GM12878 (cell line): ENCODE data around the gene PI4KA. TPM values are rescaled to one million over a fixed set of nuclear protein-coding genes. Genes with fewer than 3 reads are reported as not detected.

Experiments
- ATAC-seq: fragments of 200-7000 bp; cut with Tn5 transposase; 3 replicates; pipeline ENCODE4 v1.9.1; 2020; ENCODE audit warnings: mild to moderate bottlenecking, moderate library complexity
- BruUV-seq: library from RNA; stranded (reverse); fragments of 400-500 nt; replicated peaks from 2 replicates; lab custom pipeline; 2021; lab: Mats Ljungman, UMichigan
- CTCF ChIA-PET: fragments of 300-600 bp; sonication (Branson Sonifier 250); formaldehyde crosslinking; extraction: SDS; loops from one replicate; lab custom pipeline; 2021; ENCODE audit warnings: inconsistent platforms; lab: Yijun Ruan, JAX
- POLR2A ChIA-PET: fragments of 350-600 bp; formaldehyde crosslinking; extraction: SDS; loops from one replicate; lab custom pipeline; 2021; ENCODE audit warnings: inconsistent platforms; lab: Charles Lee
- RAD21 ChIA-PET: fragments of 300-600 bp; sonication (Branson Sonifier 250); formaldehyde crosslinking; loops from one replicate; lab custom pipeline; 2023; ENCODE audit warnings: antibody characterized with exemption; ENCODE audit not compliant: unreplicated experiment; lab: Charles Lee
- SMC1A ChIA-PET: fragments of 300-600 bp; sonication (Branson Sonifier 250); formaldehyde crosslinking; loops from one replicate; lab custom pipeline; 2023; ENCODE audit not compliant: unreplicated experiment, uncharacterized antibody; lab: Charles Lee
- DNase-seq: peaks from one replicate; pipeline ENCODE4 v3.0.0-alpha.2; 2011; ENCODE audit warnings: low read depth, low spot score
- FAIRE-seq: peaks from 3 replicates; lab custom pipeline; 2011; peaks lifted over from hg19 to GRCh38; lab: Jason Lieb, UNC
- H2AFZ ChIP-seq: 2 replicates; pipeline ENCODE4 v1.6.0; 2011; ENCODE audit warnings: low read depth, low read length, control low read depth; ENCODE audit not compliant: control insufficient read depth
- H3K27ac ChIP-seq: 2 replicates; pipeline ENCODE4 v1.5.1; 2011; ENCODE audit warnings: control low read depth; ENCODE audit not compliant: control insufficient read depth, insufficient read depth
- H3K27me3 ChIP-seq, 2 experiments: replicated peaks in 1 of 2; 2 replicates each; pipeline versions ENCODE4 v1.6.0 to v1.6.1; 2011; ENCODE audit warnings: low read length in 1 of 2; ENCODE audit not compliant: control insufficient read depth in 2 of 2, insufficient read depth in 2 of 2
- H3K36me3 ChIP-seq, 2 experiments: 2 replicates each; pipeline ENCODE4 v1.5.1; 2011; ENCODE audit warnings: low read length in 1 of 2; ENCODE audit not compliant: control insufficient read depth in 2 of 2, insufficient read depth in 2 of 2
- H3K4me1 ChIP-seq: 2 replicates; pipeline ENCODE4 v1.6.1; 2011; ENCODE audit warnings: mild to moderate bottlenecking, low read length, moderate library complexity, mixed read lengths; ENCODE audit not compliant: control insufficient read depth, insufficient read depth
- H3K4me2 ChIP-seq: 2 replicates; pipeline ENCODE4 v1.6.0; 2011; ENCODE audit warnings: control low read depth; ENCODE audit not compliant: control insufficient read depth, insufficient read depth
- H3K4me3 ChIP-seq: fragments of 200-600 bp; sonication (generic); 2 replicates; pipeline ENCODE4 v1.5.1; 2016
- H3K79me2 ChIP-seq: 2 replicates; pipeline ENCODE4 v1.6.0; 2011; ENCODE audit warnings: low read length; ENCODE audit not compliant: control insufficient read depth, insufficient read depth
- H3K9ac ChIP-seq: 2 replicates; pipeline ENCODE4 v1.8.0; 2011; ENCODE audit warnings: low read length, control low read depth, mixed read lengths; ENCODE audit not compliant: control insufficient read depth, insufficient read depth
- H3K9me3 ChIP-seq: replicated peaks from 3 replicates; pipeline ENCODE4 v1.5.1; 2011; ENCODE audit warnings: mild to moderate bottlenecking, low read length; ENCODE audit not compliant: control insufficient read depth, insufficient read depth
- H4K20me1 ChIP-seq: 2 replicates; pipeline ENCODE4 v1.6.0; 2011; ENCODE audit not compliant: control insufficient read depth, insufficient read depth
- ATF2 ChIP-seq: IDR thresholded peaks from 2 replicates; pipeline ENCODE4 v1.6.1; 2012; ENCODE audit warnings: low read length, inconsistent platforms
- CHD1 ChIP-seq: IDR thresholded peaks from 2 replicates; pipeline ENCODE4 v1.6.1; 2012; ENCODE audit warnings: low read depth, low read length, improper control_type of control experiment
- CREB1 ChIP-seq: IDR thresholded peaks from 2 replicates; pipeline ENCODE4 v1.6.1; 2012; ENCODE audit warnings: low read depth, mild to moderate bottlenecking, inconsistent platforms
- LARP7 ChIP-seq: fragments of 450-650 bp; IDR thresholded peaks from 2 replicates; pipeline ENCODE4 v1.6.1; 2017; ENCODE audit warnings: mild to moderate bottlenecking
- MTA3 ChIP-seq: IDR thresholded peaks from 2 replicates; pipeline ENCODE4 v1.6.1; 2012; ENCODE audit warnings: low read length, inconsistent platforms, borderline replicate concordance
- NR2F1 ChIP-seq: fragments of 450-650 bp; conservative IDR thresholded peaks from 2 replicates; pipeline ENCODE4 v1.6.1; 2017; ENCODE audit warnings: mild to moderate bottlenecking
- POU2F2 ChIP-seq: IDR thresholded peaks from 3 replicates; pipeline ENCODE4 v1.6.1; 2011; ENCODE audit warnings: low read depth, mild to moderate bottlenecking, low read length, borderline replicate concordance
- SP1 ChIP-seq: IDR thresholded peaks from one replicate; pipeline ENCODE4 v1.6.1; 2011; ENCODE audit warnings: low read depth, low read length
- TARDBP ChIP-seq: IDR thresholded peaks from 2 replicates; pipeline ENCODE4 v1.6.1; 2016; ENCODE audit warnings: borderline replicate concordance
- ZNF274 ChIP-seq: IDR thresholded peaks from one replicate; pipeline ENCODE4 v1.8.0; 2011; ENCODE audit not compliant: insufficient read length, insufficient read depth
- ZNF592 ChIP-seq: fragments of 450-650 bp; IDR thresholded peaks from 2 replicates; pipeline ENCODE4 v1.6.1; 2017; ENCODE audit warnings: mild to moderate bottlenecking, moderate library complexity
- ZNF687 ChIP-seq: fragments of 450-650 bp; IDR thresholded peaks from 2 replicates; pipeline ENCODE4 v1.6.1; 2017; ENCODE audit warnings: mild to moderate bottlenecking, moderate library complexity
- WGBS: methylation state at CpG from one replicate; pipeline ENCODE4 v1.1.6; 2016; ENCODE audit warnings: low lambda C conversion rate; ENCODE audit not compliant: insufficient replicate concordance, insufficient coverage; ENCODE audit errors: missing lambda C conversion rate; 5-methylcytosine and 5-hydroxymethylcytosine counted together
- in situ Hi-C: fragments of 300-500 bp; cut with MboI; formaldehyde crosslinking; loops from 9 replicates; pipeline ENCODE4 v1.14.3; 2018; ENCODE audit warnings: mixed read lengths
- intact Hi-C: fragments of 100-400 bp; cut with micrococcal nuclease; formaldehyde crosslinking; loops from one replicate; pipeline ENCODE4 v1.14.2; 2022; ENCODE audit not compliant: unreplicated experiment
- polyA plus RNA-seq, 11 experiments: library from polyadenylated mRNA; depleted of rRNA in 4 of 11; unstranded in 6 of 11; stranded (reverse) in 5 of 11; fragments of >200 nt; fragmentation: Nextera tagmentation in 4 of 11; fragmentation: Illumina TruSeq in 1 of 11; extraction: Ambion mirVana in 4 of 11; extraction: Trizol in 1 of 11; gene quantifications; 1 replicate in 1 of 11; 2 replicates in 10 of 11; pipeline versions ENCODE4 v1.2.1 to v1.2.3, GENCODE V29; 2011 to 2016; ENCODE audit warnings: inconsistent platforms in 2 of 11, missing spikeins in 2 of 11, low read depth in 1 of 11
- total RNA-seq, 4 experiments: library from RNA; depleted of rRNA in 3 of 4; stranded (reverse); fragments of >200 nt in 3 of 4; fragmentation: Illumina TruSeq in 1 of 4; extraction: Trizol in 1 of 4; gene quantifications; 2 replicates each; pipeline versions ENCODE4 v1.2.1 to v1.2.3, GENCODE V29; 2013 to 2021
- TF ChIP-seq, protein P1 (sequence below): IDR thresholded peaks from 2 replicates; pipeline ENCODE4 v1.6.1; 2012; ENCODE audit warnings: low read depth, low read length, improper control_type of control experiment
- TF ChIP-seq, protein P2 (sequence below): IDR thresholded peaks from 2 replicates; pipeline ENCODE4 v1.6.1; 2012; ENCODE audit warnings: low read depth, low read length, improper control_type of control experiment

PI4KA gene
- total and polyA plus RNA-seq, 10 of the 15 experiments (the other 5 are each of a cell fraction or from before 2014, with no cell fraction given) = 4.2 to 78.4 (median 42.1) TPM

- RAD21 ChIA-PET = interaction anchor here (0.7 to 1.2 kb wide), 4 partner anchors 9 to 167 kb away, joined by 3 to 4 read pairs (median 3); no protein-coding TSS in a partner anchor
- no peak overlapping the region for H3K4me2 ChIP-seq
- TF ChIP-seq SP1 = no peak
- TF ChIP-seq TARDBP = no peak
- no peak for TF ChIP-seq LARP7
- TF ChIP-seq ATF2 = no peak
- TF ChIP-seq ZNF592 = no peak
- TF ChIP-seq POU2F2 = no peak
- TF ChIP-seq, protein P1, sequence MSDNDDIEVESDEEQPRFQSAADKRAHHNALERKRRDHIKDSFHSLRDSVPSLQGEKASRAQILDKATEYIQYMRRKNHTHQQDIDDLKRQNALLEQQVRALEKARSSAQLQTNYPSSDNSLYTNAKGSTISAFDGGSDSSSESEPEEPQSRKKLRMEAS = no peak
- no peak for TF ChIP-seq ZNF687
- no peak for TF ChIP-seq MTA3
- no peak for TF ChIP-seq CREB1
- no peak for TF ChIP-seq ZNF274
- TF ChIP-seq, protein P2, sequence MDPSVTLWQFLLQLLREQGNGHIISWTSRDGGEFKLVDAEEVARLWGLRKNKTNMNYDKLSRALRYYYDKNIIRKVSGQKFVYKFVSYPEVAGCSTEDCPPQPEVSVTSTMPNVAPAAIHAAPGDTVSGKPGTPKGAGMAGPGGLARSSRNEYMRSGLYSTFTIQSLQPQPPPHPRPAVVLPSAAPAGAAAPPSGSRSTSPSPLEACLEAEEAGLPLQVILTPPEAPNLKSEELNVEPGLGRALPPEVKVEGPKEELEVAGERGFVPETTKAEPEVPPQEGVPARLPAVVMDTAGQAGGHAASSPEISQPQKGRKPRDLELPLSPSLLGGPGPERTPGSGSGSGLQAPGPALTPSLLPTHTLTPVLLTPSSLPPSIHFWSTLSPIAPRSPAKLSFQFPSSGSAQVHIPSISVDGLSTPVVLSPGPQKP = no peak
- no peak for TF ChIP-seq NR2F1
- TF ChIP-seq CHD1 = no peak
These were observed 26.5 kb upstream of the PI4KA start for GRCh38 chr22:20885017-20885556.

More at GRCh38 chr22:20885017-20885556, 26.5 kb upstream of the PI4KA start:
- SMC1A ChIA-PET = interaction anchor here (1.2 to 1.6 kb wide), 4 partner anchors 36 to 135 kb away, joined by 3 to 5 read pairs (median 4); no protein-coding TSS in a partner anchor
- no TSS peak for BruUV-seq
- Histone ChIP-seq H3K36me3 (peaks cover 8 to 10% of the 10 kb centered on the region in 2 experiments), H2AFZ (no peak overlapping the region), H3K4me3 (no peak overlapping the region), H4K20me1 (no peaks in the 10 kb centered on the region), H3K9ac (no peak overlapping the region), H3K4me1 (no peaks in the 10 kb centered on the region), H3K9me3 (no peaks in the 10 kb centered on the region), H3K27me3 (no peaks in the 10 kb centered on the region), H3K79me2 (no peaks in the 10 kb centered on the region), H3K27ac (no peak overlapping the region)
- 66% methylated on average over 8 of the region's 8 CpGs for WGBS
- POLR2A ChIA-PET = no interaction called here
- CTCF ChIA-PET = interaction anchor here (0.6 to 1.7 kb wide), 8 partner anchors 8 to 156 kb away, joined by 3 to 9 read pairs (median 4); partner anchors contain the start of gene THAP7
- intact Hi-C loops = no loop called here
- FAIRE-seq = no peak
- DNase-seq = no peak
- ATAC-seq = peak; percentile 56
- in situ Hi-C loops = no loop called here
